H1 (cell line): ENCODE measurements around the gene SYT2. TPM values are rescaled to one million over a fixed set of nuclear protein-coding genes. Genes with fewer than 3 reads are reported as not detected.

Source experiments
- CTCF ChIA-PET: fragments of 300-600 bp; sonication (Branson Sonifier 250); formaldehyde crosslinking; loops from one replicate; lab custom pipeline; 2021; ENCODE audit not compliant: partially characterized antibody; lab: Charles Lee
- POLR2A ChIA-PET: fragments of 300-600 bp; sonication (Branson Sonifier 250); formaldehyde crosslinking; loops from one replicate; lab custom pipeline; 2021; ENCODE audit warnings: inconsistent platforms; ENCODE audit not compliant: partially characterized antibody; lab: Charles Lee
- DNase-seq, 2 experiments: peaks; one replicate each; pipeline versions ENCODE4 v3.0.0 to v3.0.0-alpha.2; 2010 to 2022; ENCODE audit warnings: low spot score in 2 of 2, low read depth in 1 of 2, mixed read lengths in 1 of 2
- FAIRE-seq: peaks from 2 replicates; lab custom pipeline; 2011; peaks lifted over from hg19 to GRCh38; lab: Jason Lieb, UNC
- H2AFZ ChIP-seq: 2 replicates; pipeline ENCODE4 v1.8.1; 2012; ENCODE audit warnings: low read length, inconsistent platforms
- H2AK5ac ChIP-seq: 2 replicates; pipeline ENCODE4 v1.6.1; 2013; ENCODE audit warnings: low read depth, low read length
- H2BK120ac ChIP-seq: replicated peaks from 2 replicates; pipeline ENCODE3; 2013; ENCODE audit warnings: low read depth, low read length, inconsistent platforms
- H2BK12ac ChIP-seq: 2 replicates; pipeline ENCODE4 v1.6.1; 2013; ENCODE audit warnings: low read depth, low read length
- H2BK15ac ChIP-seq: 2 replicates; pipeline ENCODE4 v1.6.1; 2013; ENCODE audit warnings: low read length
- H2BK20ac ChIP-seq: 2 replicates; pipeline ENCODE4 v1.6.1; 2013; ENCODE audit warnings: low read length
- H2BK5ac ChIP-seq: 2 replicates; pipeline ENCODE4 v1.6.1; 2013; ENCODE audit warnings: low read depth, low read length
- H3K14ac ChIP-seq: 2 replicates; pipeline ENCODE4 v1.6.1; 2013; ENCODE audit warnings: inconsistent platforms; ENCODE audit not compliant: insufficient read length
- H3K18ac ChIP-seq: 2 replicates; pipeline ENCODE4 v1.6.1; 2013; ENCODE audit warnings: low read length; ENCODE audit errors: extremely low read depth
- H3K23ac ChIP-seq: 2 replicates; pipeline ENCODE4 v1.6.1; 2013; ENCODE audit warnings: inconsistent platforms; ENCODE audit not compliant: insufficient read length
- H3K23me2 ChIP-seq: 2 replicates; pipeline ENCODE4 v1.6.1; 2013; ENCODE audit warnings: low read depth, low read length
- H3K27ac ChIP-seq: 2 replicates; pipeline ENCODE4 v1.6.1; 2011; ENCODE audit warnings: low read depth, low read length, inconsistent platforms
- H3K27me3 ChIP-seq, 4 experiments: replicated peaks in 1 of 4; 1 replicate in 1 of 4; 2 replicates in 3 of 4; pipeline versions ENCODE4 v1.6.1 to v1.8.1; 2011 to 2013; ENCODE audit warnings: low read length in 3 of 4, mild to moderate bottlenecking in 3 of 4, inconsistent platforms in 2 of 4, mixed read lengths in 2 of 4, moderate library complexity in 1 of 4; ENCODE audit not compliant: control insufficient read depth in 3 of 4, insufficient read depth in 3 of 4; ENCODE audit errors: extremely low read depth in 1 of 4
- H3K36me3 ChIP-seq, 4 experiments: 2 replicates each; pipeline versions ENCODE4 v1.6.1 to v1.8.1; 2011 to 2013; ENCODE audit warnings: mild to moderate bottlenecking in 4 of 4, low read length in 3 of 4, moderate library complexity in 2 of 4, control low read depth in 1 of 4, inconsistent platforms in 1 of 4; ENCODE audit not compliant: insufficient read depth in 4 of 4, control insufficient read depth in 2 of 4
- H3K4ac ChIP-seq: replicated peaks from 2 replicates; pipeline ENCODE3; 2013; ENCODE audit warnings: low read length, low read depth, mixed read lengths, inconsistent platforms; ENCODE audit not compliant: insufficient read length
- H3K4me1 ChIP-seq, 4 experiments: replicated peaks in 1 of 4; 1 replicate in 1 of 4; 2 replicates in 3 of 4; pipeline versions ENCODE4 v1.6.1 to v1.8.1; 2011 to 2013; ENCODE audit warnings: low read length in 3 of 4, inconsistent platforms in 2 of 4, mixed read lengths in 1 of 4; ENCODE audit not compliant: insufficient read depth in 4 of 4, control insufficient read depth in 3 of 4
- H3K4me2 ChIP-seq, 2 experiments: 2 replicates each; pipeline versions ENCODE4 v1.6.1 to v1.8.1; 2011 to 2013; ENCODE audit warnings: low read depth in 2 of 2, low read length in 2 of 2, control low read depth in 1 of 2, inconsistent platforms in 1 of 2, mild to moderate bottlenecking in 1 of 2; ENCODE audit not compliant: insufficient read depth in 1 of 2
- H3K4me3 ChIP-seq, 4 experiments: fragments of 200-600, 300-600 bp in 1 of 4; sonication (generic), shearing (Covaris generic), sonication (Bioruptor Twin) in 1 of 4; 2 replicates each; pipeline versions ENCODE4 v1.5.1 to v1.8.1; 2011 to 2016; ENCODE audit warnings: low read length in 4 of 4, low read depth in 3 of 4, control low read depth in 2 of 4, inconsistent platforms in 2 of 4, mild to moderate bottlenecking in 2 of 4, mixed read lengths in 1 of 4, moderate library complexity in 1 of 4; ENCODE audit not compliant: insufficient read depth in 2 of 4; ENCODE audit errors: extremely low read depth in 1 of 4
- H3K56ac ChIP-seq: replicated peaks from 2 replicates; pipeline ENCODE3; 2013; ENCODE audit warnings: low read depth, mild to moderate bottlenecking, mixed read lengths, low read length, inconsistent platforms; ENCODE audit not compliant: insufficient read length
- H3K79me1 ChIP-seq: 2 replicates; pipeline ENCODE4 v1.6.1; 2013; ENCODE audit warnings: low read depth, low read length, control low read depth
- H3K79me2 ChIP-seq, 2 experiments: 2 replicates each; pipeline versions ENCODE4 v1.6.1 to v1.8.1; 2012 to 2013; ENCODE audit warnings: low read length in 2 of 2, mild to moderate bottlenecking in 2 of 2, inconsistent platforms in 1 of 2; ENCODE audit not compliant: insufficient read depth in 2 of 2, control insufficient read depth in 1 of 2
- H3K9ac ChIP-seq, 4 experiments: replicated peaks in 1 of 4; 1 replicate in 1 of 4; 2 replicates in 3 of 4; pipeline versions ENCODE4 v1.6.1 to v1.8.1; 2011 to 2013; ENCODE audit warnings: low read depth in 3 of 4, low read length in 3 of 4, control low read depth in 2 of 4, mild to moderate bottlenecking in 2 of 4, moderate library complexity in 2 of 4, inconsistent platforms in 1 of 4; ENCODE audit errors: extremely low read depth in 1 of 4
- H3K9me3 ChIP-seq, 2 experiments: 2 replicates each; pipeline versions ENCODE4 v1.6.1 to v1.8.1; 2012 to 2013; ENCODE audit warnings: mild to moderate bottlenecking in 2 of 2, moderate library complexity in 2 of 2, control low read depth in 1 of 2, inconsistent platforms in 1 of 2, low read depth in 1 of 2, low read length in 1 of 2, mixed read lengths in 1 of 2; ENCODE audit not compliant: insufficient read depth in 2 of 2
- H4K20me1 ChIP-seq, 2 experiments: replicated peaks in 1 of 2; 2 replicates each; pipeline versions ENCODE3 to v1.8.1; 2011 to 2013; ENCODE audit warnings: inconsistent platforms in 2 of 2, low read length in 2 of 2, mild to moderate bottlenecking in 1 of 2; ENCODE audit not compliant: insufficient read depth in 2 of 2, control insufficient read depth in 1 of 2
- H4K5ac ChIP-seq: 2 replicates; pipeline ENCODE4 v1.6.1; 2013; ENCODE audit warnings: low read length, low read depth, mixed read lengths, inconsistent platforms; ENCODE audit not compliant: insufficient read length
- H4K8ac ChIP-seq: 2 replicates; pipeline ENCODE4 v1.8.0; 2013; ENCODE audit warnings: mild to moderate bottlenecking, moderate library complexity, low read length, inconsistent platforms; ENCODE audit not compliant: insufficient read depth; ENCODE audit errors: extremely low read depth
- H4K91ac ChIP-seq: replicated peaks from 2 replicates; pipeline ENCODE3; 2013; ENCODE audit warnings: low read length, mixed read lengths, inconsistent platforms; ENCODE audit not compliant: insufficient read length
- CBX5 ChIP-seq: fragments of 300-800, 300-1000 bp; sonication (generic); IDR thresholded peaks from 2 replicates; pipeline ENCODE4 v1.7.1; 2016; ENCODE audit warnings: antibody characterized with exemption, low read length, low read depth
- GTF2F1 ChIP-seq: IDR thresholded peaks from 2 replicates; pipeline ENCODE4 v1.6.1; 2012; ENCODE audit warnings: low read depth, low read length, improper control_type of control experiment, borderline replicate concordance
- WGBS, 2 experiments: shearing (Covaris generic) in 1 of 2; methylation state at CpG; one replicate each; pipeline versions ENCODE4 v1.1.6 to v1.1.7; 2013 to 2015; ENCODE audit warnings: low lambda C conversion rate in 2 of 2, mixed read lengths in 2 of 2, inconsistent platforms in 1 of 2, low coverage in 1 of 2, missing lambda C conversion rate in 1 of 2; ENCODE audit not compliant: insufficient replicate concordance in 2 of 2, insufficient coverage in 1 of 2, insufficient read length in 1 of 2; ENCODE audit errors: extremely low coverage in 1 of 2, missing lambda C conversion rate in 1 of 2; 5-methylcytosine and 5-hydroxymethylcytosine counted together
- polyA plus RNA-seq, 7 experiments: library from polyadenylated mRNA; depleted of rRNA in 3 of 7; stranded (reverse) in 5 of 7; unstranded in 2 of 7; fragments of >200 nt in 5 of 7; fragments of 200-250 nt in 2 of 7; gene quantifications; 1 replicate in 5 of 7; 2 replicates in 1 of 7; 4 replicates in 1 of 7; pipeline versions ENCODE4 v1.2.1 to v1.2.3, GENCODE V29; 2011 to 2013; ENCODE audit warnings: missing spikeins in 2 of 7, mixed read lengths in 2 of 7
- total RNA-seq: library from RNA; stranded (reverse); fragmentation: NEBNext Ultra II Directional; extraction: Animal tissue kit (Norgen Biotek cat#: 25700); gene quantifications from 2 replicates; pipeline ENCODE4 v1.2.1, GENCODE V29; 2021

Gene SYT2
- total and polyA plus RNA-seq, 2 of the 8 experiments (the other 6 are each of a cell fraction or from before 2014, with no cell fraction given), result 2.8 to 11.0 TPM

DNA sequence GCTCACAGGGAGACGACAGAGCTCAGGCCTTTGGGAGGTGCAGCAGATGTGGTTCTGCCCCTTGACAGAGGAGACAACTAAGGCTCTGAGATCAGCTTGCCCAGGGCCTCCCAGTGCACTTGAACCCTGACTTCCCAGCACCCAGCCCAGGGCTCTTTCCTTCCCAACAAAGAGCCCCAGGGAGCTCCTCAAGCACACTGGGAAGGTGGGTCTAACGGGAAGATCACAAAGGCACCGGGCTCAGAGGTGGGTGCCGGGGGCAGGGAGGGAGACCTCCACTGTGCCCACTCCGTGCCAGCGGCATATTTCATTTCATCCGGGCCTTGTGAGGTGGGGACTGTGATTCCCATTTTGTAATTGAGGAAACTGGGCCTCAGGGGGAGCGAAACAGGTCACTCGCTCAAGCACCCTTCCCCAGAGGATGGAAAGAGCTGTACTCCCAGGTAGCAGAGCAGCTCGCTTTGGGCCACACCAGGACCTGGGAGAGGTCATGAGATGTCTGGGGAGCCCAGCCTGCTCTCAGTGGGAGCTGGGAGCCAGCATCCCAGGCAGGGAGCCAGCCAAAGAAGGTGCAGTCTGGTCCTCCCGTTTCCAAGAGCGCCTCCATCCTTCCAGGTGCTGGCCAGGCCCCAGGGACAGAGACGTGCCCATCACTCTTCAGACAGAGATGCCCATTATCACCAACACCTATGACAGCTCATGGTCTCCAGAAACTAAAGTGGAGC is 82.3 kb downstream of the SYT2 start:
- Histone ChIP-seq H3K9ac (no peak overlapping the region), H3K4me3 (no peak overlapping the region), H2BK20ac (no peak overlapping the region), H3K14ac (no peak overlapping the region), H3K9me3 (no peaks in the 10 kb centered on the region), H2BK120ac (no peak overlapping the region), H3K4ac (no peak overlapping the region), H2BK5ac (0 out of 2 replicates have a peak overlapping the region, but pooled peaks have one; percentile 44), H4K91ac (no peak overlapping the region), H3K18ac (no peak overlapping the region), H2BK15ac (no peak overlapping the region), H3K36me3 (no peaks in the 10 kb centered on the region; a peak in 1 of 8 replicates), H3K4me2 (no peak overlapping the region), H4K8ac (peak overlapping the region; percentile 35; the same call in 1 of the 2 replicates), H4K5ac (no peak overlapping the region), H2BK12ac (0 out of 2 replicates have a peak overlapping the region, but pooled peaks have one; percentile 14), H4K20me1 (peaks cover 0 to 7% of the 10 kb centered on the region in 2 experiments), H3K4me1 (peaks cover 0 to 11% (median 5%) of the 10 kb centered on the region in 4 experiments; a peak in 6 of 7 replicates), H3K79me1 (peaks cover 7% of the 10 kb centered on the region), H3K56ac (no peak overlapping the region), H2AFZ (no peak overlapping the region), H3K27ac (no peak overlapping the region), H3K23me2 (peaks cover 11% of the 10 kb centered on the region; the same call in 1 of the 2 replicates), H3K79me2 (no peaks in the 10 kb centered on the region), H2AK5ac (0 out of 2 replicates have a peak overlapping the region, but pooled peaks have one; percentile 24), H3K27me3 (no peaks in the 10 kb centered on the region), H3K23ac (no peak overlapping the region)
- WGBS, 2 experiments, result 89% methylated on average over 13 of the region's 13 CpGs; no CpG with 5 or more reads in 1 of the 2 experiments
- ChIA-PET POLR2A (no interaction called here), CTCF (interaction anchor here (0.6 to 4.7 kb wide), 13 partner anchors 9 to 1608 kb away, joined by 3 to 20 read pairs (median 6); no protein-coding TSS in a partner anchor)
- TF ChIP-seq CBX5 (no peak), GTF2F1 (no peak)
- DNase-seq (no peak), FAIRE-seq (no peak)
